DOHH2 (cell line): ENCODE results near the gene TSPYL4.

ENCODE experiments used
- H3F3A ChIP-seq: fragments of 200-600 bp; sonication (generic), shearing (Covaris generic); 2 replicates; pipeline ENCODE4 v1.6.0; 2016; ENCODE audit warnings: antibody characterized with exemption, mild to moderate bottlenecking; ENCODE audit not compliant: control insufficient read depth, insufficient read depth
- H3K27ac ChIP-seq: fragments of 200-600 bp; sonication (generic); 2 replicates; pipeline ENCODE4 v1.5.1; 2014; ENCODE audit warnings: low read depth, mild to moderate bottlenecking, low read length, moderate library complexity
- H3K27me3 ChIP-seq: fragments of 200-600 bp; sonication (generic); 2 replicates; pipeline ENCODE4 v1.6.1; 2014; ENCODE audit warnings: mild to moderate bottlenecking, low read length, mixed read lengths; ENCODE audit not compliant: control insufficient read depth
- H3K36me3 ChIP-seq: fragments of 200-600 bp; sonication (generic); 2 replicates; pipeline ENCODE4 v1.6.1; 2014; ENCODE audit warnings: mild to moderate bottlenecking, low read length, moderate library complexity, mixed read lengths; ENCODE audit not compliant: control insufficient read depth
- H3K4me1 ChIP-seq: fragments of 200-600 bp; sonication (generic); 2 replicates; pipeline ENCODE4 v1.6.1; 2014; ENCODE audit warnings: mild to moderate bottlenecking, low read length, mixed read lengths; ENCODE audit not compliant: control insufficient read depth
- H3K4me2 ChIP-seq: fragments of 200-600 bp; sonication (generic); 2 replicates; pipeline ENCODE4 v1.6.0; 2014; ENCODE audit warnings: mild to moderate bottlenecking, low read length, moderate library complexity
- H3K4me3 ChIP-seq: fragments of 200-600 bp; sonication (generic); 2 replicates; pipeline ENCODE4 v1.5.1; 2014; ENCODE audit warnings: mild to moderate bottlenecking, low read length, mixed read lengths
- H3K79me2 ChIP-seq: fragments of 200-600 bp; sonication (generic); 2 replicates; pipeline ENCODE4 v1.6.1; 2014; ENCODE audit warnings: mild to moderate bottlenecking, low read length, mixed read lengths; ENCODE audit not compliant: control insufficient read depth
- H3K9me2 ChIP-seq: fragments of 200-600 bp; sonication (generic); replicated peaks from 2 replicates; pipeline ENCODE4 v1.6.1; 2014; ENCODE audit warnings: mild to moderate bottlenecking, low read length, mixed read lengths; ENCODE audit not compliant: control insufficient read depth
- H3K9me3 ChIP-seq: fragments of 200-600 bp; sonication (generic); 2 replicates; pipeline ENCODE4 v1.6.1; 2014; ENCODE audit warnings: antibody characterized with exemption, low read length, mixed read lengths; ENCODE audit not compliant: control insufficient read depth, insufficient read depth
- H4K20me1 ChIP-seq: fragments of 200-600 bp; sonication (generic); 2 replicates; pipeline ENCODE4 v1.6.0; 2014; ENCODE audit warnings: low read depth, mild to moderate bottlenecking, antibody characterized with exemption, low read length, moderate library complexity; ENCODE audit not compliant: control insufficient read depth, insufficient read depth
- CTCF ChIP-seq: fragments of 200-600 bp; sonication (generic); IDR thresholded peaks from one replicate; pipeline ENCODE4 v1.5.1; 2014; ENCODE audit warnings: antibody characterized with exemption, mild to moderate bottlenecking, low read depth, low read length; ENCODE audit not compliant: poor library complexity, severe bottlenecking
- EZH2phosphoT487 ChIP-seq: fragments of 200-600 bp; sonication (generic); IDR thresholded peaks from 2 replicates; pipeline ENCODE4 v1.6.1; 2017; ENCODE audit warnings: borderline replicate concordance, mild to moderate bottlenecking, antibody characterized with exemption, low read length, moderate library complexity, mixed read lengths

TSPYL4 gene

DNA sequence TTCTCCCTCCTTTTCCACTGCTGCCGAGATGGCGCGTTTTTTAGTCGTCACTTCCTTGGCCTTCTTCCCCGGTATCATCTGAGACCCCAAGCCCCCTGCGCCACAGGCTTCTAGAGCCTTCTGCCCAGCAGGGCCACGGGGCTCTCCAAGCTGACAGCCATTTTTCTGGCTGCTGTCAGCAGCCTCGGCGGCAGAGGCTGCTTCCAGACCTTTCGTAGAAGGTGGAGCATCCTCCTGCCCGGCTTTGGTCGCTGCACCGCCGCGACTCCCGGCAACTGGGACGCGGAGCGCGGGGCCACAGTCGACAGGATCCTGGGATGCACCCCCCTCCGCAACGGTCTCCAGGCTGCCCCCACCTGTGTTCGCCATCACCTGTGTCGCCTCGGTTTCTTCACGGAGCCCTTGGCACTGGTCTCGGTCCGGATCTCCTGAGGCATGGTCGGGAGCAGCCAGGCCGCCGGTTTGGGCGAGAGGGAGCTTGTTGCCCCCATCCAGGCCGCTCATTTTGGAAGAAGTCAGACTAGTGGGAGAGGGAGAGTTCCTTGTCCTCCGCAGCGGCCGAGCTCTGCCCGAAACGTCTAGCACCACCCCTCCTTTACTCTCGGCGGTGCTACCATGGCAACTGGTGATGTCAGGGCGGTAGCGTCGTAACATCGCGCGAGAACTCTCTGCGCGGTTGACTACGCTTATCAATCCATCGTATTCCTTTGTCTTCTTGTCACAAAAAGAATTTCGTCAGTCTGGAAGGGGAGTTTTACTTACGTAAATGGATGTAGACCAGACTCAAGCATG, at the start of gene TSPYL4:
TSPYL4 (minus strand) TSS at position 571 of the 792 bp plus-strand sequence; CDS start at position 504, 67 bp downstream.
- Histone ChIP-seq H4K20me1 (no peaks in the 10 kb centered on the region), H3K4me1 (peaks cover 46% of the 10 kb centered on the region), H3K27me3 (no peaks in the 10 kb centered on the region), H3K27ac (peak within 1 kb of the TSS; percentile 28), H3K4me2 (peak within 1 kb of the TSS; percentile 92), H3K36me3 (peaks cover 19% of the 10 kb centered on the region), H3F3A (no peaks in the 10 kb centered on the region; the same call in 1 of the 2 replicates), H3K4me3 (peak within 1 kb of the TSS; percentile 92), H3K9me2 (no peaks in the 10 kb centered on the region), H3K79me2 (peaks cover 55% of the 10 kb centered on the region), H3K9me3 (no peaks in the 10 kb centered on the region)
- no peak for TF ChIP-seq CTCF

GRCh38 chr6:116301104-116301503, 47.2 kb upstream of the TSPYL4 start:
- Histone ChIP-seq H3F3A (no peaks in the 10 kb centered on the region), H3K27me3 (no peaks in the 10 kb centered on the region), H3K4me3 (no peak overlapping the region), H3K4me2 (no peak overlapping the region), H3K9me2 (no peaks in the 10 kb centered on the region), H3K79me2 (no peaks in the 10 kb centered on the region), H4K20me1 (no peaks in the 10 kb centered on the region), H3K4me1 (peaks cover 11% of the 10 kb centered on the region), H3K27ac (no peak overlapping the region), H3K9me3 (no peaks in the 10 kb centered on the region), H3K36me3 (no peaks in the 10 kb centered on the region)
- TF ChIP-seq CTCF, result no peak
- TF ChIP-seq EZH2phosphoT487, result no peak

DNA sequence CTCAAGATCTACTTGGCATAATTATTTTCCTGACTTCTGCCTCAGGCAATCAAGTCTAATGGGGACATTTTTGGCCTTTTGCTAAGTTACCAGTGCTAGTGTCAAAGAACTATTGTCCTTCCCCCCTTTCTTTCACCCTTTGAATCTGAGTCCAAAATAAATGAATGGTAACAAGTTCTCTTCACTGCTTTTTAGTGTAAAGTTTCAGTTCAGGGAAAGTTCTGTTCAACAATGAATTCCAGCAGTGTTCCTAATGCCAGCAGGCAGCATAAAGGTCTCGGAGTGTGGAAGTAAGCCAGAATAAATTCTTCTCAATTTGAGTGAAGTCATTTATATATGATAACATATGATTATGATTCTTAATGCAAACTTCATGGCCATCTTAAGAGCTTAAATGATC, 46.7 kb upstream of the TSPYL4 start:
- Histone ChIP-seq H3K36me3 (no peaks in the 10 kb centered on the region), H3K27me3 (no peaks in the 10 kb centered on the region), H3K79me2 (no peaks in the 10 kb centered on the region), H4K20me1 (no peaks in the 10 kb centered on the region), H3K9me2 (no peaks in the 10 kb centered on the region), H3F3A (no peaks in the 10 kb centered on the region), H3K4me2 (no peak overlapping the region), H3K4me3 (no peak overlapping the region), H3K27ac (no peak overlapping the region), H3K4me1 (peaks cover 11% of the 10 kb centered on the region), H3K9me3 (no peaks in the 10 kb centered on the region)
- TF ChIP-seq CTCF (no peak), EZH2phosphoT487 (no peak)
